Left lung (tissue), 10 donors: ENCODE data around the gene AIFM3. TPM values are rescaled to one million over a fixed set of nuclear protein-coding genes. Genes with fewer than 3 reads are reported as not detected.

Experiments used
- ATAC-seq: fragments of 200-7000 bp; cut with Tn5 transposase; one replicate; pipeline ENCODE4 v1.9.1; 2020; ENCODE audit warnings: moderate library complexity
- DNase-seq, 4 donors: peaks; one replicate each; pipeline ENCODE4 v3.0.0-alpha.2; 2013 to 2020
- H3K27ac ChIP-seq, 2 donors: fragments of 200-600 bp; sonication (generic) in 1 of 2; one replicate each; pipeline versions ENCODE4 v1.5.0 to v1.8.0; 2020 to 2021
- H3K27me3 ChIP-seq, 2 donors: fragments of 200-600 bp; sonication (generic) in 1 of 2; one replicate each; pipeline versions ENCODE4 v1.5.0 to v1.8.0; 2020 to 2021
- H3K36me3 ChIP-seq, 2 donors: fragments of 200-600 bp; sonication (generic) in 1 of 2; one replicate each; pipeline versions ENCODE4 v1.5.0 to v1.8.0; 2020 to 2021
- H3K4me1 ChIP-seq, 2 donors: fragments of 200-600 bp; one replicate each; pipeline ENCODE4 v1.8.0; 2021
- H3K4me3 ChIP-seq, 2 donors: fragments of 200-600 bp; sonication (generic) in 1 of 2; one replicate each; pipeline versions ENCODE4 v1.5.0 to v1.8.0; 2020 to 2021; ENCODE audit warnings: mild to moderate bottlenecking in 1 of 2
- H3K9me3 ChIP-seq, 2 donors: fragments of 200-600 bp; sonication (generic) in 1 of 2; one replicate each; pipeline versions ENCODE4 v1.5.0 to v1.8.0; 2020 to 2021
- intact Hi-C, 2 donors: fragments of 100-400 bp; cut with DNase I; formaldehyde crosslinking; loops; one replicate each; pipeline versions ENCODE4 v1.11.2 to v1.14.2; 2022
- polyA plus RNA-seq, 6 donors: library from polyadenylated mRNA; unstranded; fragments of 120-200 nt; gene quantifications; one replicate each; pipeline ENCODE4 v1.2.1, GENCODE V29; 2013; ENCODE audit not compliant: insufficient read length in 6 of 6
- total RNA-seq, 2 donors: library from RNA; stranded (reverse); fragmentation: NEBNext Ultra II Directional; extraction: Animal tissue kit (Norgen Biotek cat#: 25700); gene quantifications; one replicate each; pipeline ENCODE4 v1.2.1, GENCODE V29; 2021
- TF ChIP-seq, protein P1 (sequence below), 2 donors: fragments of 200-600 bp; sonication (generic) in 1 of 2; IDR thresholded peaks; one replicate each; pipeline versions ENCODE4 v1.5.0 to v1.8.0; 2021; ENCODE audit warnings: antibody characterized with exemption in 2 of 2
- donor health status: DM: no; HTN: yes; CAD: no.
- donor health status: DM: no; HTN: no; CAD: no.

The AIFM3 gene
- total and polyA plus RNA-seq, 8 donors, result 0.49 to 6.5 (median 1.0) TPM

GRCh38 chr22:20943104-20943933 lies 23.7 kb upstream of the AIFM3 start:
- DNase-seq (no peak), ATAC-seq (no peak)
- Histone ChIP-seq H3K4me3 (no peak overlapping the region), H3K27me3 (no peaks in the 10 kb centered on the region), H3K36me3 (no peaks in the 10 kb centered on the region), H3K4me1 (peaks cover 17 to 52% of the 10 kb centered on the region in 2 donors), H3K27ac (no peak overlapping the region), H3K9me3 (no peaks in the 10 kb centered on the region)
- intact Hi-C loops, result no loop called here
- TF ChIP-seq, protein P1, sequence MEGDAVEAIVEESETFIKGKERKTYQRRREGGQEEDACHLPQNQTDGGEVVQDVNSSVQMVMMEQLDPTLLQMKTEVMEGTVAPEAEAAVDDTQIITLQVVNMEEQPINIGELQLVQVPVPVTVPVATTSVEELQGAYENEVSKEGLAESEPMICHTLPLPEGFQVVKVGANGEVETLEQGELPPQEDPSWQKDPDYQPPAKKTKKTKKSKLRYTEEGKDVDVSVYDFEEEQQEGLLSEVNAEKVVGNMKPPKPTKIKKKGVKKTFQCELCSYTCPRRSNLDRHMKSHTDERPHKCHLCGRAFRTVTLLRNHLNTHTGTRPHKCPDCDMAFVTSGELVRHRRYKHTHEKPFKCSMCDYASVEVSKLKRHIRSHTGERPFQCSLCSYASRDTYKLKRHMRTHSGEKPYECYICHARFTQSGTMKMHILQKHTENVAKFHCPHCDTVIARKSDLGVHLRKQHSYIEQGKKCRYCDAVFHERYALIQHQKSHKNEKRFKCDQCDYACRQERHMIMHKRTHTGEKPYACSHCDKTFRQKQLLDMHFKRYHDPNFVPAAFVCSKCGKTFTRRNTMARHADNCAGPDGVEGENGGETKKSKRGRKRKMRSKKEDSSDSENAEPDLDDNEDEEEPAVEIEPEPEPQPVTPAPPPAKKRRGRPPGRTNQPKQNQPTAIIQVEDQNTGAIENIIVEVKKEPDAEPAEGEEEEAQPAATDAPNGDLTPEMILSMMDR (IDR thresholded peaks at IDR 0.05), result no peak

DNA sequence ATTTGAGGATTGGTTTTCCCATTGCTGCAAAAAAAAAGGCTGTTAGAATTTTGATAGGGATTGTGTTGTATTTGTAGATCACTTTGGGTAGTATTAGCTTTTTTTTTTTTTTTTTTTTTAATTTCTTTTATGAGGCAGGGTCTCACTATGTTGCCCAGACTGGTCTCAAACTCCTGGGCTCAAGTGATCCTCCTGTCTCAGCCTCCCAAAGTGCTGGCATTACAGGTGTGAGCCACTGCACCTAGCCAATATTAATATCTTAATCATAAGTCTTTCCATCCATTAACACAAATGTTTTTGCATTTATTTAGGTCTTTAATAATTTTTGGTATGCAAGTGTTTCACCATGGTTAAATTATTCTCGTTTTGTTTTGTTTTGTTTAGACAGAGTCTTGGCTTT lies 23.0 kb upstream of the AIFM3 start:
- H3K4me3 ChIP-seq, result no peak overlapping the region
- H3K27ac ChIP-seq, result no peak overlapping the region
- peaks cover 0 to 2% of the 10 kb centered on the region in 2 donors for H3K36me3 ChIP-seq
- DNase-seq (no peak), ATAC-seq (no peak)
- no peaks in the 10 kb centered on the region for H3K27me3 ChIP-seq
- TF ChIP-seq, protein P1 (IDR thresholded peaks at IDR 0.05), result no peak
- peaks cover 17 to 46% of the 10 kb centered on the region in 2 donors for H3K4me1 ChIP-seq
- H3K9me3 ChIP-seq, result no peaks in the 10 kb centered on the region
- intact Hi-C loops, result no loop called here

GRCh38 chr22:20945578-20945934 lies 21.5 kb upstream of the AIFM3 start:
- Histone ChIP-seq H3K4me3 (no peak overlapping the region), H3K9me3 (no peaks in the 10 kb centered on the region), H3K4me1 (peaks cover 14 to 35% of the 10 kb centered on the region in 2 donors), H3K36me3 (peaks cover 0 to 17% of the 10 kb centered on the region in 2 donors), H3K27ac (peak overlapping the region in 1 of 2 donors; percentile 33), H3K27me3 (no peaks in the 10 kb centered on the region)
- peak; percentile 10 for ATAC-seq
- DNase-seq, result no peak
- TF ChIP-seq, protein P1 (IDR thresholded peaks at IDR 0.05), result no peak
- intact Hi-C loops, result no loop called here

- peak; percentile 88 for ATAC-seq
- peak overlapping the region; percentile 33 to 39 for H3K27ac ChIP-seq
- peak in 1 of 4 donors; percentile 49 for DNase-seq
- H3K27me3 ChIP-seq, result no peaks in the 10 kb centered on the region
- no peak overlapping the region for H3K4me3 ChIP-seq
- H3K4me1 ChIP-seq, result peaks cover 14 to 28% of the 10 kb centered on the region in 2 donors
- intact Hi-C loops, result no loop called here
- peaks cover 0 to 25% of the 10 kb centered on the region in 2 donors for H3K36me3 ChIP-seq
- H3K9me3 ChIP-seq, result no peaks in the 10 kb centered on the region
- TF ChIP-seq, protein P1 (IDR thresholded peaks at IDR 0.05), result no peak
Observed at GRCh38 chr22:20946080-20946986, 20.7 kb upstream of the AIFM3 start.

- H3K4me3 ChIP-seq, result no peak overlapping the region
- peaks cover 0 to 31% of the 10 kb centered on the region in 2 donors for H3K36me3 ChIP-seq
- no peaks in the 10 kb centered on the region for H3K9me3 ChIP-seq
- DNase-seq (no peak), ATAC-seq (no peak)
- peaks cover 14 to 28% of the 10 kb centered on the region in 2 donors for H3K4me1 ChIP-seq
- no peaks in the 10 kb centered on the region for H3K27me3 ChIP-seq
- peak overlapping the region; percentile 33 to 39 for H3K27ac ChIP-seq
- intact Hi-C loops, result no loop called here
- TF ChIP-seq, protein P1 (IDR thresholded peaks at IDR 0.05), result no peak
Observed at GRCh38 chr22:20946991-20947390, 20.1 kb upstream of the AIFM3 start.
